HG03064 (cell line): ENCODE data around the gene ANXA6.

Experiments
- ATAC-seq: cut with Tn5 transposase; IDR thresholded peaks from one replicate; pipeline ENCODE4 v1.9.1; 2021; ENCODE audit warnings: low read depth; ENCODE audit not compliant: unreplicated experiment

ANXA6 gene

GRCh38 chr5:151154931-151155774, 2.4 kb downstream of the ANXA6 start:
- peak; percentile 31 for ATAC-seq

- ATAC-seq = no peak
Measured at GRCh38 chr5:151153766-151154272, 3.8 kb downstream of the ANXA6 start.

- no peak for ATAC-seq
Measured at GRCh38 chr5:151153300-151153699, 4.3 kb downstream of the ANXA6 start.

GRCh38 chr5:151151793-151152192, 5.8 kb downstream of the ANXA6 start:
- ATAC-seq = no peak

- no peak for ATAC-seq
Measured at GRCh38 chr5:151151263-151151660, 6.3 kb downstream of the ANXA6 start.

- peak; percentile 50 for ATAC-seq
Measured at GRCh38 chr5:151150471-151151262, 6.9 kb downstream of the ANXA6 start.

GRCh38 chr5:151148583-151148982, 9.0 kb downstream of the ANXA6 start:
- no peak for ATAC-seq

GRCh38 chr5:151147033-151147432, 10.5 kb downstream of the ANXA6 start:
- ATAC-seq = no peak

GRCh38 chr5:151146061-151146460, 11.5 kb downstream of the ANXA6 start:
- no peak for ATAC-seq

GRCh38 chr5:151144922-151145321, 12.7 kb downstream of the ANXA6 start:
- no peak for ATAC-seq

- ATAC-seq = no peak
Measured at GRCh38 chr5:151144275-151144674, 13.3 kb downstream of the ANXA6 start.

GRCh38 chr5:151143645-151144044, 13.9 kb downstream of the ANXA6 start:
- no peak for ATAC-seq

- no peak for ATAC-seq
Measured at GRCh38 chr5:151142933-151143332, 14.6 kb downstream of the ANXA6 start.

- peak; percentile 89 for ATAC-seq
Measured at GRCh38 chr5:151141535-151141934, 16.0 kb downstream of the ANXA6 start.

- ATAC-seq = no peak
Measured at GRCh38 chr5:151140686-151141459, 16.7 kb downstream of the ANXA6 start.

GRCh38 chr5:151139646-151140045, 17.9 kb downstream of the ANXA6 start:
- ATAC-seq = no peak

- ATAC-seq = no peak
Measured at GRCh38 chr5:151139015-151139414, 18.6 kb downstream of the ANXA6 start.

GRCh38 chr5:151138114-151138513, 19.5 kb downstream of the ANXA6 start:
- ATAC-seq = no peak

GRCh38 chr5:151137067-151137825, 20.3 kb downstream of the ANXA6 start:
- ATAC-seq = no peak

GRCh38 chr5:151134228-151134627, 23.4 kb downstream of the ANXA6 start:
- ATAC-seq = no peak
